CD4-positive, alpha-beta T cell treated with Interferon alpha-2 for 1 hour (primary cell): ENCODE results near the gene POLR2A.
A peak's percentile ranks its signal among the peaks of the same experiment; 100 is the strongest.

Source experiments
- DNase-seq, 2 donors: peaks; one replicate each; pipeline ENCODE4 v3.0.0-alpha.2; 2020 to 2022

POLR2A gene

GRCh38 chr17:7484067-7484918 is at the start of gene POLR2A:
Gene POLR2A, plus strand, starts transcription at chr17:7484366.
- peak; percentile 98 to 99 for DNase-seq

- DNase-seq: peak in 1 of 2 donors; percentile 44
These were observed 48.2 kb upstream of the POLR2A start for GRCh38 chr17:7435676-7436555.

- peak; percentile 82 to 88 for DNase-seq
These were observed 47.4 kb upstream of the POLR2A start for GRCh38 chr17:7436556-7437368.

- DNase-seq: no peak
These were observed 46.8 kb upstream of the POLR2A start for GRCh38 chr17:7437369-7437863.

GRCh38 chr17:7437950-7438614 is 46.1 kb upstream of the POLR2A start:
- DNase-seq: peak; percentile 61 to 71

GRCh38 chr17:7438656-7439460 is 45.3 kb upstream of the POLR2A start:
- DNase-seq: no peak

GRCh38 chr17:7439462-7440112 is 44.6 kb upstream of the POLR2A start, which contains the start of gene FGF11:
Gene FGF11, plus strand, starts transcription at chr17:7439512. Its CDS starts 109 bp downstream, at chr17:7439621.
- DNase-seq: no peak

GRCh38 chr17:7440113-7440833 is 43.9 kb upstream of the POLR2A start:
- peak in 1 of 2 donors; percentile 31 for DNase-seq

GRCh38 chr17:7440834-7441195 is 43.4 kb upstream of the POLR2A start:
- DNase-seq: no peak

GRCh38 chr17:7441266-7441665 is 42.9 kb upstream of the POLR2A start:
- no peak for DNase-seq

- no peak for DNase-seq
These were observed 42.0 kb upstream of the POLR2A start for GRCh38 chr17:7442142-7442541.

- DNase-seq: no peak
These were observed 40.4 kb upstream of the POLR2A start for GRCh38 chr17:7443499-7444485.

- DNase-seq: peak in 1 of 2 donors; percentile 45
These were observed 39.2 kb upstream of the POLR2A start, which contains the start of gene CHRNB1 for GRCh38 chr17:7444682-7445618. Gene CHRNB1, plus strand, starts transcription at chr17:7445061. Its CDS starts 67 bp downstream, at chr17:7445128.

- DNase-seq: peak; percentile 32 to 45
These were observed 38.6 kb upstream of the POLR2A start for GRCh38 chr17:7445619-7445968.

GRCh38 chr17:7448461-7448860 is 35.7 kb upstream of the POLR2A start:
- no peak for DNase-seq

- DNase-seq: no peak
These were observed 24.1 kb upstream of the POLR2A start for GRCh38 chr17:7459961-7460545.
